Right lobe of liver (tissue), 6 donors: Measurements from ENCODE around the gene FHIP1B. TPM values are rescaled to one million over a fixed set of nuclear protein-coding genes. Genes with fewer than 3 reads are reported as not detected.

ENCODE experiments used
- ATAC-seq, 4 donors: fragments of 200-7000 bp; cut with Tn5 transposase; one replicate each; pipeline ENCODE4 v1.9.1; 2020; ENCODE audit warnings: mild to moderate bottlenecking in 4 of 4, moderate library complexity in 4 of 4
- DNase-seq, 3 donors: peaks; one replicate each; pipeline ENCODE4 v3.0.0-alpha.2; 2020
- H3K27ac ChIP-seq, 3 donors: fragments of 200-600 bp; one replicate each; pipeline ENCODE4 v1.8.0; 2022
- H3K27me3 ChIP-seq, 2 donors: fragments of 200-600 bp; one replicate each; pipeline ENCODE4 v1.8.0; 2022
- H3K36me3 ChIP-seq, 4 donors: fragments of 200-600 bp; sonication (generic) in 1 of 4; one replicate each; pipeline versions ENCODE4 v1.5.1 to v1.8.0; 2017 to 2022; ENCODE audit warnings: control low read depth in 1 of 4
- H3K4me1 ChIP-seq, 4 donors: fragments of 200-600 bp; sonication (generic) in 1 of 4; one replicate each; pipeline versions ENCODE4 v1.5.1 to v1.8.0; 2017 to 2022; ENCODE audit warnings: control low read depth in 1 of 4
- H3K4me3 ChIP-seq, 3 donors: fragments of 200-600 bp; one replicate each; pipeline ENCODE4 v1.8.0; 2022
- H3K9me3 ChIP-seq, 4 donors: fragments of 200-600 bp; sonication (generic) in 1 of 4; one replicate each; pipeline versions ENCODE4 v1.5.1 to v1.8.0; 2017 to 2022; ENCODE audit warnings: control low read depth in 1 of 4
- POLR2A ChIP-seq: fragments of 450-650 bp; IDR thresholded peaks from one replicate; pipeline ENCODE4 v1.6.1; 2017; ENCODE audit warnings: antibody characterized with exemption, mild to moderate bottlenecking
- WGBS: methylation state at CpG from one replicate; pipeline ENCODE4 v1.1.6; 2018; ENCODE audit warnings: low coverage, low lambda C conversion rate; ENCODE audit not compliant: insufficient coverage; ENCODE audit errors: missing lambda C conversion rate; 5-methylcytosine and 5-hydroxymethylcytosine counted together
- intact Hi-C, 2 donors: fragments of 100-400 bp; cut with DNase I; formaldehyde crosslinking; loops; one replicate each; pipeline versions ENCODE4 v1.11.2 to v1.14.1; 2022
- total RNA-seq, 6 experiments: library from RNA; depleted of rRNA in 2 of 6; stranded (reverse); fragments of >200 nt in 2 of 6; fragmentation: NEBNext Ultra II Directional in 3 of 6; extraction: Animal tissue kit (Norgen Biotek cat#: 25700) in 3 of 6; gene quantifications; one replicate each; pipeline versions ENCODE4 v1.1.0 to v1.2.4, GENCODE V29; 2016 to 2023
- TF ChIP-seq, protein P1 (sequence below), 4 donors: fragments of 200-600 bp in 3 of 4; fragments of 450-650 bp in 1 of 4; IDR thresholded peaks; one replicate each; pipeline versions ENCODE4 v1.5.1 to v1.8.0; 2016 to 2022; ENCODE audit warnings: antibody characterized with exemption in 4 of 4, mild to moderate bottlenecking in 2 of 4
- donor health status: DM: no; HTN: yes; CAD: no.
- donor health status: DM: no; HTN: no; CAD: no.
- donor health status: DM: no; HTN: no; CAD: no.
- donor health status: DM: no; HTN: yes; CAD: no.
- donor health status: DM: no; HTN: yes; CAD: no.

FHIP1B gene
- total RNA-seq, 6 experiments from 2014 or later = 20.3 to 37.5 (median 27.8) TPM

DNA sequence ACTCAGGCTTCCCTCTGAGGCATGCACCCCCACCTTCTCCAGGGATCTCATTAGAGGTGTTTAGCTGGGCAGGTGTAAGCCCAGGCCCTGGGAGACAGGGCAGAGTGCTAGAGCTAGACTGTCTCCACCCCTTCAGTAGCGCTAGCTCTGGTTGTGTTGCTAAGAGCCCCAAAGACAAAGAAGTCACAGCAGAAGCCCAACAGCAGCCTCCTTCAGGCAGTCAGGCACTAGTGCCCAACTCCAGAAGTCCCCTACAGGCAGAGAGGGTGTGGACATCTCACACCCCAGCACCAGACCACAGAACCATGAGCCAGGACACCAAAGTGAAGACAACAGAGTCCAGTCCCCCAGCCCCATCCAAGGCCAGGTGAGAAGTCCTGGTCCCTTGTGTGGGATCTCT lies 4.5 kb upstream of the FHIP1B start, which contains the start of gene CNGA4:
CNGA4 (plus strand) TSS at position 188 of the 400 bp plus-strand sequence; CDS start at position 306, 118 bp downstream.
- Histone ChIP-seq H3K36me3 (no peaks in the 10 kb centered on the region), H3K4me1 (peaks cover 0 to 1% (median 0%) of the 10 kb centered on the region in 4 donors), H3K9me3 (no peaks in the 10 kb centered on the region), H3K27ac (no peak within 1 kb of the TSS), H3K27me3 (no peaks in the 10 kb centered on the region), H3K4me3 (no peak within 1 kb of the TSS)
- TF ChIP-seq, protein P1, sequence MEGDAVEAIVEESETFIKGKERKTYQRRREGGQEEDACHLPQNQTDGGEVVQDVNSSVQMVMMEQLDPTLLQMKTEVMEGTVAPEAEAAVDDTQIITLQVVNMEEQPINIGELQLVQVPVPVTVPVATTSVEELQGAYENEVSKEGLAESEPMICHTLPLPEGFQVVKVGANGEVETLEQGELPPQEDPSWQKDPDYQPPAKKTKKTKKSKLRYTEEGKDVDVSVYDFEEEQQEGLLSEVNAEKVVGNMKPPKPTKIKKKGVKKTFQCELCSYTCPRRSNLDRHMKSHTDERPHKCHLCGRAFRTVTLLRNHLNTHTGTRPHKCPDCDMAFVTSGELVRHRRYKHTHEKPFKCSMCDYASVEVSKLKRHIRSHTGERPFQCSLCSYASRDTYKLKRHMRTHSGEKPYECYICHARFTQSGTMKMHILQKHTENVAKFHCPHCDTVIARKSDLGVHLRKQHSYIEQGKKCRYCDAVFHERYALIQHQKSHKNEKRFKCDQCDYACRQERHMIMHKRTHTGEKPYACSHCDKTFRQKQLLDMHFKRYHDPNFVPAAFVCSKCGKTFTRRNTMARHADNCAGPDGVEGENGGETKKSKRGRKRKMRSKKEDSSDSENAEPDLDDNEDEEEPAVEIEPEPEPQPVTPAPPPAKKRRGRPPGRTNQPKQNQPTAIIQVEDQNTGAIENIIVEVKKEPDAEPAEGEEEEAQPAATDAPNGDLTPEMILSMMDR (IDR thresholded peaks at IDR 0.05) = no peak
- no peak for TF ChIP-seq POLR2A
- intact Hi-C loops = no loop called here
- WGBS = no CpG with 5 or more reads among the region's 1 CpG
- DNase-seq (no peak), ATAC-seq (no peak)

DNA sequence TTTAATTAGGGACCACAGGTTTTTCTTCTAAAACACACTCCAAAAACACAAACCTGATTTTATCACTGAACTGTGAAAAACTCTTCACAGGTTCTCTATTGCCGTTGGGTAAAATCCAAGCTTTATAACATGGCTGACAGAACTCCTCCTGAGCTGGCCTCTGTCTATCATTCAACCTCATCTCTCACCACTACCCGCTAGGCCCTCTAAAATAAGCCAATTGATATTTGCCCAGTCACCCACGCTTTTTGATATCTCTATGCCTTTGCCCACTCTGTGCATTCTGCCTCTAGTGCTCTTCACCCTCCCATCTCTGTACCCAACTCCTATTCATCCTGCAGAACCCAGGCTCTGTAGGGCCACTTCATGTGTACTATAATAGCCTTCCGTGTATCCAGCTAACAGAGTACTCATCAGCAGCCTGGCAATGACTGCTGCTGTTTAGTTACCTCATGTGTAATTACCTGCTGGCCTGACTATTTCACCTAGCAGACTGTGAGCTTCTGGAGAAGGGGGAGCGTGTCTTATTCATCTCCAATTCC lies 3.4 kb upstream of the FHIP1B start:
- intact Hi-C loops = no loop called here

DNA sequence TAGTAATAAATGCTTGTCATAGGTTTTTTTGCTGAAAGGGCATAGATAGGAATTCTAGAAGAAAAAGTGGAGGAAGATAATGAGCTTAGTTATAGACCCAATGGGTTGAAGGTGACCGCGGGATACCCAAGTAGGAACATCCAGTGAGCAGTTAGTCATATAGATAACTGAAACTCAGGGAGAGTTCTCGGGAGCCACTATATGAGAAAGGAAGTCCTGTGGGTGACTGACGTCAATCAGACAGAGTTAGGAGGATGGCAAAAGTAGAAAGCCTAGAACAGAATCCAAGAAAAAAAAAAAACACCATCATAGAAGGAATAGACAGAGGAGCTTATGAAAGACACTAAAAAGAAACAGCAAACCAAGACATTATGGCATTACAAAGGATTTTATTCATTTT lies 2.8 kb upstream of the FHIP1B start:
- H3K4me1 ChIP-seq = peaks cover 0 to 12% (median 4%) of the 10 kb centered on the region in 4 donors
- H3K4me3 ChIP-seq = no peak overlapping the region
- H3K27me3 ChIP-seq = no peaks in the 10 kb centered on the region
- 57% methylated on average over 4 of the region's 4 CpGs for WGBS
- no peaks in the 10 kb centered on the region for H3K9me3 ChIP-seq
- TF ChIP-seq POLR2A = no peak
- TF ChIP-seq, protein P1 (IDR thresholded peaks at IDR 0.05) = no peak
- DNase-seq (no peak), ATAC-seq (no peak)
- no peaks in the 10 kb centered on the region for H3K36me3 ChIP-seq
- no peak overlapping the region for H3K27ac ChIP-seq
- intact Hi-C loops = no loop called here

More for the DNA sequence above, 3.4 kb upstream of the FHIP1B start:
- WGBS = 75% methylated on average over 5 of the region's 5 CpGs
- Histone ChIP-seq H3K4me1 (peaks cover 0 to 12% (median 4%) of the 10 kb centered on the region in 4 donors), H3K27me3 (no peaks in the 10 kb centered on the region), H3K9me3 (no peaks in the 10 kb centered on the region), H3K36me3 (no peaks in the 10 kb centered on the region), H3K27ac (no peak overlapping the region), H3K4me3 (no peak overlapping the region)
- ATAC-seq = no peak
- TF ChIP-seq, protein P1 (IDR thresholded peaks at IDR 0.05) = no peak
- TF ChIP-seq POLR2A = no peak
- no peak for DNase-seq

DNA sequence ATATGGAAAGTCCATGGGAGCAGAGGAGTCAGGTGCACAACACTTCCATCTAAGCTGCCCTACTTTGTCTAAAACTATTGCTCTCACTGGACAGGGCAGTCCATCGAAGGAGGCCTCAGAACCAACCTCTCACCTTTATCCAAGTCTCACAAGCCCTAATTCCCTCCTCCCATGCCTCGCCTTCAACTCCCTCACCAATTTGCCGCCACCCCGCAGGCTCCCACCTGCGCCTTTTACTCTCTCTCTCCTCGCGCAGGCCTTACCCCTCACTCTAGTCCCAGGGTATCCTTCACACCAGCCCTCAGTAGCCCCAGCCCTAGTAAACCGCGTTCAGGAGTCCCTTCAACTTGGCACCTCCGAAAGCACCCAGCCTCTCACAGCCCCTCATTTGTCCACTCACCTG lies 451 bp downstream of the FHIP1B start:
- Histone ChIP-seq H3K36me3 (no peaks in the 10 kb centered on the region), H3K27ac (peak overlapping the region in 2 of 3 donors; percentile 54 to 61), H3K4me3 (peak overlapping the region; percentile 72 to 78 (median 74)), H3K4me1 (peaks cover 0 to 28% (median 7%) of the 10 kb centered on the region in 4 donors), H3K27me3 (no peaks in the 10 kb centered on the region), H3K9me3 (no peaks in the 10 kb centered on the region)
- ATAC-seq = no peak
- 0% methylated on average over 10 of the region's 10 CpGs for WGBS
- intact Hi-C loops = no loop called here
- TF ChIP-seq POLR2A = no peak
- DNase-seq = peak in 1 of 3 donors; percentile 51

DNA sequence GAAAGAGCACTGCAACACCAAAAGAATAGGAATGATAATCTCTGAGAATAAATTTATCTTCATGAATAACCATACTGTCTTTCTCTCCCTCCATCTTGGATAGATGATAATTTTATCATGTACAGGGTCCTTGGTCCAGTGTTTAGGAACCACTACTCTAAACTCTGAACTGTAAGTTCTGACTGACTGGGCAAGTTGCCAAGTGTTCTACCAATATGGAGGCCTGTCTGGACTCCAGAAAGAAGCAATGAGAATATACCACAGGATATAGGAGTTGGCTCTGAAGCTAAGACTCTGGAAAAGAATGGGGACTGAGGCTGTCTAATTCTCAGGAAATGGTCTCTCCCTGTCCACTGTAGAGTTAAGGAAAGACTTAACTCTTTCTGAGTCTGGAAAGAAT lies 1.5 kb downstream of the FHIP1B start:
- DNase-seq (no peak), ATAC-seq (no peak)
- H3K27me3 ChIP-seq = no peaks in the 10 kb centered on the region
- H3K4me1 ChIP-seq = peaks cover 0 to 32% (median 7%) of the 10 kb centered on the region in 4 donors
- intact Hi-C loops = no loop called here
- H3K36me3 ChIP-seq = no peaks in the 10 kb centered on the region
- no peak overlapping the region for H3K27ac ChIP-seq
- H3K9me3 ChIP-seq = no peaks in the 10 kb centered on the region
- no peak overlapping the region for H3K4me3 ChIP-seq
- TF ChIP-seq, protein P1 (IDR thresholded peaks at IDR 0.05) = no peak
- TF ChIP-seq POLR2A = no peak
